Natural killer cell treated with Interleukin-12 subunit alpha and Interleukin-12 subunit beta and Interleukin-15 and Interleukin-18, amount 100 ng/mL, for 72 hours (primary cell): ENCODE data around the gene IP6K1. TPM values are rescaled to one million over a fixed set of nuclear protein-coding genes. Genes with fewer than 3 reads are reported as not detected.
A peak's percentile ranks its signal among the peaks of the same experiment; 100 is the strongest.

Source experiments
- ATAC-seq, 2 donors: fragments of 150-1000 bp; cut with Tn5 transposase in 1 of 2; sonication (Bioruptor Pico), chemical (Tn5 transposase) in 1 of 2; 2 replicates each; pipeline ENCODE4 v1.10.0; 2021
- DNase-seq: peaks from one replicate; pipeline ENCODE4 v3.0.0; 2022; ENCODE audit warnings: low spot score
- H3K27ac Mint-ChIP-seq, 2 donors: 1 replicate in 1 of 2; 2 replicates in 1 of 2; pipeline ENCODE4 v1.8.0; 2022; ENCODE audit warnings: mixed read lengths in 2 of 2, mild to moderate bottlenecking in 1 of 2, moderate library complexity in 1 of 2
- H3K27me3 Mint-ChIP-seq, 2 donors: 1 replicate in 1 of 2; 2 replicates in 1 of 2; pipeline ENCODE4 v1.8.0; 2022; ENCODE audit warnings: mixed read lengths in 2 of 2
- H3K36me3 Mint-ChIP-seq: one replicate; pipeline ENCODE4 v1.8.0; 2022; ENCODE audit warnings: mixed read lengths
- H3K4me1 Mint-ChIP-seq, 2 donors: 1 replicate in 1 of 2; 2 replicates in 1 of 2; pipeline ENCODE4 v1.8.0; 2022; ENCODE audit warnings: low read depth in 2 of 2, mixed read lengths in 2 of 2, mild to moderate bottlenecking in 1 of 2
- H3K4me3 Mint-ChIP-seq: one replicate; pipeline ENCODE4 v1.8.0; 2022; ENCODE audit warnings: mixed read lengths
- H3K9me3 Mint-ChIP-seq: 2 replicates; pipeline ENCODE4 v1.8.0; 2022; ENCODE audit warnings: mixed read lengths
- total RNA-seq, 2 donors: library from RNA; stranded (reverse); gene quantifications; one replicate each; pipeline ENCODE4 v1.2.3, GENCODE V29; 2022

Gene IP6K1
- total RNA-seq, 2 donors from 2014 or later = 53.4 to 56.7 TPM

- Mint-ChIP-seq H3K4me3 (no peak overlapping the region), H3K4me1 (peaks cover 0 to 7% of the 10 kb centered on the region in 2 donors), H3K9me3 (no peaks in the 10 kb centered on the region), H3K27me3 (no peaks in the 10 kb centered on the region), H3K27ac (no peak overlapping the region), H3K36me3 (peaks cover 6% of the 10 kb centered on the region)
- no peak for ATAC-seq
- DNase-seq = no peak
Observed at GRCh38 chr3:49734752-49735151, 51.6 kb downstream of the IP6K1 start.

- Mint-ChIP-seq H3K4me3 (no peak overlapping the region), H3K36me3 (peaks cover 6% of the 10 kb centered on the region)
- ATAC-seq = no peak
Observed at GRCh38 chr3:49733551-49733950, 52.8 kb downstream of the IP6K1 start.

GRCh38 chr3:49732597-49732996, 53.7 kb downstream of the IP6K1 start:
- Mint-ChIP-seq H3K4me3 (no peak overlapping the region), H3K9me3 (no peaks in the 10 kb centered on the region), H3K36me3 (peaks cover 6% of the 10 kb centered on the region), H3K27me3 (no peaks in the 10 kb centered on the region), H3K4me1 (peaks cover 0 to 4% of the 10 kb centered on the region in 2 donors), H3K27ac (no peak overlapping the region)
- DNase-seq (no peak), ATAC-seq (no peak)

More at GRCh38 chr3:49733551-49733950, 52.8 kb downstream of the IP6K1 start:
- DNase-seq = no peak
- H3K9me3 Mint-ChIP-seq = no peaks in the 10 kb centered on the region
- H3K4me1 Mint-ChIP-seq = peaks cover 0 to 5% of the 10 kb centered on the region in 2 donors
- peak overlapping the region in 1 of 2 donors; percentile 7 for H3K27ac Mint-ChIP-seq
- no peaks in the 10 kb centered on the region for H3K27me3 Mint-ChIP-seq

GRCh38 chr3:49729966-49730609, 56.3 kb downstream of the IP6K1 start:
- no peak for DNase-seq
- no peaks in the 10 kb centered on the region for H3K27me3 Mint-ChIP-seq

GRCh38 chr3:49727924-49728361, 58.4 kb downstream of the IP6K1 start:
- peaks cover 4 to 5% of the 10 kb centered on the region in 2 donors for H3K4me1 Mint-ChIP-seq
- no peak overlapping the region for H3K4me3 Mint-ChIP-seq
- no peaks in the 10 kb centered on the region for H3K27me3 Mint-ChIP-seq
- DNase-seq = no peak
- H3K27ac Mint-ChIP-seq = no peak overlapping the region
- peaks cover 6% of the 10 kb centered on the region for H3K36me3 Mint-ChIP-seq
- H3K9me3 Mint-ChIP-seq = no peaks in the 10 kb centered on the region
- ATAC-seq = no peak

More at GRCh38 chr3:49729966-49730609, 56.3 kb downstream of the IP6K1 start:
- Mint-ChIP-seq H3K27ac (no peak overlapping the region), H3K36me3 (peaks cover 6% of the 10 kb centered on the region), H3K9me3 (no peaks in the 10 kb centered on the region), H3K4me3 (no peak overlapping the region), H3K4me1 (no peaks in the 10 kb centered on the region)
- ATAC-seq = no peak

GRCh38 chr3:49727154-49727923, 59.0 kb downstream of the IP6K1 start:
- no peak overlapping the region for H3K4me3 Mint-ChIP-seq
- H3K36me3 Mint-ChIP-seq = peaks cover 6% of the 10 kb centered on the region
- H3K27ac Mint-ChIP-seq = no peak overlapping the region
- no peak for DNase-seq
- no peak for ATAC-seq
- H3K4me1 Mint-ChIP-seq = peaks cover 9% of the 10 kb centered on the region in 2 donors
- H3K27me3 Mint-ChIP-seq = no peaks in the 10 kb centered on the region
- no peaks in the 10 kb centered on the region for H3K9me3 Mint-ChIP-seq

GRCh38 chr3:49725906-49726681, 60.2 kb downstream of the IP6K1 start:
- DNase-seq (no peak), ATAC-seq (no peak)
- no peaks in the 10 kb centered on the region for H3K27me3 Mint-ChIP-seq
- H3K36me3 Mint-ChIP-seq = peaks cover 3% of the 10 kb centered on the region
- peak overlapping the region in 1 of 2 donors; percentile 78 for H3K27ac Mint-ChIP-seq
- H3K4me3 Mint-ChIP-seq = no peak overlapping the region
- H3K4me1 Mint-ChIP-seq = peaks cover 13 to 14% of the 10 kb centered on the region in 2 donors
- H3K9me3 Mint-ChIP-seq = no peaks in the 10 kb centered on the region

GRCh38 chr3:49724586-49724985, 61.8 kb downstream of the IP6K1 start:
- ATAC-seq (no peak), DNase-seq (no peak)
- peak overlapping the region; percentile 93 to 97 for H3K27ac Mint-ChIP-seq
- peak overlapping the region; percentile 89 for H3K4me3 Mint-ChIP-seq
- no peaks in the 10 kb centered on the region for H3K9me3 Mint-ChIP-seq
- H3K27me3 Mint-ChIP-seq = no peaks in the 10 kb centered on the region
- H3K4me1 Mint-ChIP-seq = peaks cover 19 to 27% of the 10 kb centered on the region in 2 donors
- no peaks in the 10 kb centered on the region for H3K36me3 Mint-ChIP-seq

GRCh38 chr3:49723628-49724551, 62.5 kb downstream of the IP6K1 start, which contains the start of gene GMPPB:
Gene GMPPB, minus strand, starts transcription at chr3:49723951. Its CDS starts 225 bp downstream, at chr3:49723726.
- Mint-ChIP-seq H3K4me3 (peak within 1 kb of the TSS; percentile 89), H3K27ac (peak within 1 kb of the TSS; percentile 93 to 97), H3K27me3 (no peaks in the 10 kb centered on the region), H3K36me3 (no peaks in the 10 kb centered on the region), H3K9me3 (no peaks in the 10 kb centered on the region), H3K4me1 (peaks cover 23 to 33% of the 10 kb centered on the region in 2 donors)
- ATAC-seq = peak; percentile 92 to 94
- DNase-seq = peak; percentile 98

- Mint-ChIP-seq H3K9me3 (no peaks in the 10 kb centered on the region), H3K36me3 (no peaks in the 10 kb centered on the region), H3K27me3 (no peaks in the 10 kb centered on the region), H3K4me3 (peak overlapping the region; percentile 89), H3K4me1 (peaks cover 29 to 38% of the 10 kb centered on the region in 2 donors), H3K27ac (peak overlapping the region; percentile 93 to 97)
- DNase-seq = peak; percentile 79
- ATAC-seq = peak; percentile 16 to 41
Observed at GRCh38 chr3:49723296-49723627, 63.1 kb downstream of the IP6K1 start.

GRCh38 chr3:49722896-49723295, 63.4 kb downstream of the IP6K1 start:
- no peaks in the 10 kb centered on the region for H3K36me3 Mint-ChIP-seq
- H3K4me1 Mint-ChIP-seq = peaks cover 29 to 38% of the 10 kb centered on the region in 2 donors
- H3K27ac Mint-ChIP-seq = peak overlapping the region; percentile 93 to 97

GRCh38 chr3:49721896-49722781, 64.2 kb downstream of the IP6K1 start:
- peak overlapping the region; percentile 89 for H3K4me3 Mint-ChIP-seq
- no peaks in the 10 kb centered on the region for H3K27me3 Mint-ChIP-seq
- peak overlapping the region; percentile 93 to 97 for H3K27ac Mint-ChIP-seq
- ATAC-seq (no peak), DNase-seq (no peak)
- no peaks in the 10 kb centered on the region for H3K36me3 Mint-ChIP-seq
- no peaks in the 10 kb centered on the region for H3K9me3 Mint-ChIP-seq
- peaks cover 29 to 41% of the 10 kb centered on the region in 2 donors for H3K4me1 Mint-ChIP-seq

More at GRCh38 chr3:49722896-49723295, 63.4 kb downstream of the IP6K1 start:
- Mint-ChIP-seq H3K9me3 (no peaks in the 10 kb centered on the region), H3K27me3 (no peaks in the 10 kb centered on the region), H3K4me3 (peak overlapping the region; percentile 89)
- ATAC-seq (no peak), DNase-seq (no peak)
